ENCODE results near the gene CCT5.
A peak's percentile ranks its signal among the peaks of the same experiment; 100 is the strongest.

CCT5 gene

DNA sequence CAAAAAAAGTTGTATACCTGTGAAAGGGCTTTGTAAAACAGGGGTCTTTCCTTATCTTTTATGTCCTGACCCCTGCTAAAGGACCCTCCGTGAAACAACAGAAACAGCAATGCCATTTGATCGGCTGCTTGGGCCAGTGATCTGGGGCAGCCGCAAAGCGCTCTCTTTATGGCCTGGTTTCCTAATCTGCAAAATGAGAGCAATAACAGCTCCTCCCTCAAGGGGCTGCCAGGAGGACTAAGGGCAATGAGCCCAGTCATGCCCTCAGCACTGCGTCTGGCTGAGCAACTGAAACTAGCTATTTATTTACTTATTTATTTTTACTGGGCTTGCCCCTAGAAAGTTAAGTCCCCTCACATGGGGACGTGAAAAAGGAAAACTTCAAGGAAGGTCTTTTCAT, 39.3 kb downstream of the CCT5 start:
- ATAC-seq (ENCODE audit: low read depth), result no peak
- Histone ChIP-seq H3K36me3 (ENCODE audit: low read depth) (peaks cover 12% of the 10 kb centered on the region), H3K27ac (ENCODE audit: poor library complexity, severe bottlenecking) (no peak overlapping the region)

DNA sequence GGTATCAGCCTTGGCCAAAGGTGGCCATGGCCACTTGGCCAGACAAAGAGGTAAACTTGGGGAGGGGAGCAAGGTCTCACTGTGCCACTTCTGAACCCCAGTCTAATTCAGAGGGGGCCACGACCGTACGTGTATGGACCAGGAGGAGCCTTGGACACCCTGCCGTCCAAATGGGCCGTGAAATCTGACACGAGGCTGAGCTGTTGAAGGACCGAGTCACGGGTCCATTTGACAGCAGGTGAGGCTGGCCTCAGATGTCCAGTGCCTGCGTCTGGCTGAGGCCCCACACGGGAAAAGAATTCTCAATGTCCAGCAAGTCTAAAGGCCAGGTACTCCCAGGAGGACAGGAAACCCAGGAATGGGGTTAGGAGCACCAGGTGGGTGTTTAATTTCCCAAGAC, 39.9 kb downstream of the CCT5 start:
- Histone ChIP-seq H3K9me3 (ENCODE audit: severe bottlenecking) (no peaks in the 10 kb centered on the region), H3K4me3 (ENCODE audit: severe bottlenecking) (no peak overlapping the region), H3K27me3 (ENCODE audit: insufficient read depth, poor library complexity, severe bottlenecking) (no peaks in the 10 kb centered on the region), H3K36me3 (ENCODE audit: low read depth) (peaks cover 12% of the 10 kb centered on the region), H3K4me1 (ENCODE audit: insufficient read depth, poor library complexity, severe bottlenecking) (peaks cover 4% of the 10 kb centered on the region), H3K27ac (ENCODE audit: poor library complexity, severe bottlenecking) (no peak overlapping the region)
- TF ChIP-seq, protein P1, sequence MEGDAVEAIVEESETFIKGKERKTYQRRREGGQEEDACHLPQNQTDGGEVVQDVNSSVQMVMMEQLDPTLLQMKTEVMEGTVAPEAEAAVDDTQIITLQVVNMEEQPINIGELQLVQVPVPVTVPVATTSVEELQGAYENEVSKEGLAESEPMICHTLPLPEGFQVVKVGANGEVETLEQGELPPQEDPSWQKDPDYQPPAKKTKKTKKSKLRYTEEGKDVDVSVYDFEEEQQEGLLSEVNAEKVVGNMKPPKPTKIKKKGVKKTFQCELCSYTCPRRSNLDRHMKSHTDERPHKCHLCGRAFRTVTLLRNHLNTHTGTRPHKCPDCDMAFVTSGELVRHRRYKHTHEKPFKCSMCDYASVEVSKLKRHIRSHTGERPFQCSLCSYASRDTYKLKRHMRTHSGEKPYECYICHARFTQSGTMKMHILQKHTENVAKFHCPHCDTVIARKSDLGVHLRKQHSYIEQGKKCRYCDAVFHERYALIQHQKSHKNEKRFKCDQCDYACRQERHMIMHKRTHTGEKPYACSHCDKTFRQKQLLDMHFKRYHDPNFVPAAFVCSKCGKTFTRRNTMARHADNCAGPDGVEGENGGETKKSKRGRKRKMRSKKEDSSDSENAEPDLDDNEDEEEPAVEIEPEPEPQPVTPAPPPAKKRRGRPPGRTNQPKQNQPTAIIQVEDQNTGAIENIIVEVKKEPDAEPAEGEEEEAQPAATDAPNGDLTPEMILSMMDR (IDR thresholded peaks at IDR 0.05; ENCODE audit: poor library complexity, severe bottlenecking), result no peak
- ATAC-seq (ENCODE audit: low read depth), result no peak
- no peak for DNase-seq (ENCODE audit: low spot score)

More for the DNA sequence above, 39.3 kb downstream of the CCT5 start:
- Histone ChIP-seq H3K27me3 (ENCODE audit: insufficient read depth, poor library complexity, severe bottlenecking) (no peaks in the 10 kb centered on the region), H3K4me1 (ENCODE audit: insufficient read depth, poor library complexity, severe bottlenecking) (peaks cover 4% of the 10 kb centered on the region), H3K9me3 (ENCODE audit: severe bottlenecking) (no peaks in the 10 kb centered on the region), H3K4me3 (ENCODE audit: severe bottlenecking) (no peak overlapping the region)
- TF ChIP-seq, protein P1 (IDR thresholded peaks at IDR 0.05; ENCODE audit: poor library complexity, severe bottlenecking), result no peak
- DNase-seq (ENCODE audit: low spot score), result peak; percentile 19

DNA sequence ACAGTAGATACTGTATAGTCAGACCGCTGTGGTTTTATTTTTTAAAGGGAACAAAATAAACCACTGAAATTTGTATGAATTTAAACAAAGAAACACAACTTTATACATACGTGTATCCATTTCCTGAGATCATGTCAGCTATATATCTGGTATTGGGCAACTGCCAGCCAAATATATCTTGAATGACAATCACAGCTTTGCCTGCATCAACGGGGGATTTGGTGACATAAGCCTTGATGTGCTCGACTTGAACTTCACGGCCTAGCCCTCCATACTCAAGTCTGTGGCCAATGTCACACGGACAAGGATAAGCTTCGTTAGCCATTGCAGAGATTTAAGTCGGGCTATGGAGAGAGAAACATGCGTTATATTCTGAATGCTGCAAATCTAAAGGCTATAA, 40.4 kb downstream of the CCT5 start:
- TF ChIP-seq, protein P1 (IDR thresholded peaks at IDR 0.05; ENCODE audit: poor library complexity, severe bottlenecking), result no peak
- no peak for DNase-seq (ENCODE audit: low spot score)
- Histone ChIP-seq H3K4me1 (ENCODE audit: insufficient read depth, poor library complexity, severe bottlenecking) (peaks cover 4% of the 10 kb centered on the region), H3K9me3 (ENCODE audit: severe bottlenecking) (no peaks in the 10 kb centered on the region), H3K4me3 (ENCODE audit: severe bottlenecking) (no peak overlapping the region), H3K27ac (ENCODE audit: poor library complexity, severe bottlenecking) (no peak overlapping the region), H3K27me3 (ENCODE audit: insufficient read depth, poor library complexity, severe bottlenecking) (no peaks in the 10 kb centered on the region), H3K36me3 (ENCODE audit: low read depth) (peaks cover 12% of the 10 kb centered on the region)
- no peak for ATAC-seq (ENCODE audit: low read depth)

DNA sequence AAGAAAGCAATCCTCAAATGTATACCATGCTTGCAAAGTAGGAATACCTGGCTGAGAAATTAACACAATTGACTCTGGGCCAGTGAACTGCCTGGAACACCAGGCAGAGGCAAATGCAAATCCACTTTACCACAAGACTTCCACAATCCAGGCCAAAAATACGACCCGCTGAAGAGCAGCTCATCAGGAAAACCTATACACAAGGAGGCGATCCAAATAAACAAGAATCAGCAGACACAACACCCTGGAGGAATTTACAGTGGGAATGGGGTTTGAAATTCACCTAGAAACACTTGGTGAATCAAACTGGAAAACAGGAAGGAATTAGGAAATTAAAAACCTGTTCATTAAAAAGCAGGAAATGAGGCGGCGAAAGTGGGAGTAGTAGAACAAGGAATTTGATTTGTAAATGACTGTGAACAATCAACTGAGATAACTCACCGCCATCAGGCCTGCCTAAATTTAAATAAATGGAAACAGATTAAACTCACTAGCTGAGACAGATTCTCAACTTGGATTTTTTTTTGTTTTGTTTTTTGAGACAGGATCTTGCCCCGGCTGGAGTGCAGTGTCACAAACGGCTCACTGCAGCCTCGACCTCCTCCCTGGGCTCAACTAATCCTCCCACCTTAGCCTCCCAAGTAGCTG, 41.7 kb downstream of the CCT5 start:
- DNase-seq (ENCODE audit: low spot score), result no peak
- ATAC-seq (ENCODE audit: low read depth), result no peak
- H3K4me3 ChIP-seq (ENCODE audit: severe bottlenecking), result no peak overlapping the region
- TF ChIP-seq, protein P1 (IDR thresholded peaks at IDR 0.05; ENCODE audit: poor library complexity, severe bottlenecking), result no peak
- peaks cover 4% of the 10 kb centered on the region for H3K4me1 ChIP-seq (ENCODE audit: insufficient read depth, poor library complexity, severe bottlenecking)
- H3K36me3 ChIP-seq (ENCODE audit: low read depth), result peaks cover 7% of the 10 kb centered on the region; the same call in 1 of the 2 replicates
- no peaks in the 10 kb centered on the region for H3K27me3 ChIP-seq (ENCODE audit: insufficient read depth, poor library complexity, severe bottlenecking)
- H3K27ac ChIP-seq (ENCODE audit: poor library complexity, severe bottlenecking), result no peak overlapping the region
- H3K9me3 ChIP-seq (ENCODE audit: severe bottlenecking), result no peaks in the 10 kb centered on the region

DNA sequence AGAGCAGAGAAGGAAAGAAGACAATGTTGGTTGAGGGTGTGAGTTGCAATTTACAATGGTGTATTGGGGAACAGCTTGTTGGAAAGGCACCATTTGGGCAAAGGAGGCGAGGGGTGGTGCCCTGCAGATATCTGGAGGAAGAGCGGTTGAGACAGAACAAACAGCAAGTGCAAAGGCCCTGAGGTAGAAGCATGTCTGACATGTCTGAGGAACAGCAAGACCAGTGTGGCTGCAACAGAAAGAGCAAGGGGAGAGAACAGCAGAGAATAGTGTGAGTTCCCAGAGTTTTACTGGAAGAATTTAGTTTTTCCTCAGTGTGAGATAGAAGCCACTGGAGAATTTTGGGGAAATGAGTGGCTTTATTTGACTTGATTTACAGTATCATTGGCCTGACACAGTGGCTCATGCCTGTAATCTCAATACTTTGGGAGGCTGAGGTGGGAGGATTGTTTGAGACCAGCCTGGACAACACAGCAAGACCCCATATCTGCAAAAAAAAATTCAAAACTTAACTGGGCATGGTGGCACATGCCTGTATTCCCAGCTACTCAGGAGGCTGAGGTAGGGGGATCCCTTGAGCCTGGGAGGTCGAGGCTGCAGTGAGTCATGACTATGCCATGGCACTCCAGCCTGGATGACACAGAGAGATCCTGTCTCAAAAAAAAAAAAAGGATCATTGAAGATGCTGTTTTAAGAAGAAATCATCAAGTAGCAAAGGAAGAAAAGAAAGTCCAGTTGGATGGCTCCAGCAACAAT, 44.0 kb downstream of the CCT5 start:
- DNase-seq (ENCODE audit: low spot score), result no peak
- H3K27ac ChIP-seq (ENCODE audit: poor library complexity, severe bottlenecking), result no peak overlapping the region
- no peak overlapping the region for H3K4me3 ChIP-seq (ENCODE audit: severe bottlenecking)
- no peaks in the 10 kb centered on the region for H3K4me1 ChIP-seq (ENCODE audit: insufficient read depth, poor library complexity, severe bottlenecking)
- no peak for ATAC-seq (ENCODE audit: low read depth)
- TF ChIP-seq, protein P1 (IDR thresholded peaks at IDR 0.05; ENCODE audit: poor library complexity, severe bottlenecking), result no peak
- H3K27me3 ChIP-seq (ENCODE audit: insufficient read depth, poor library complexity, severe bottlenecking), result no peaks in the 10 kb centered on the region
- no peaks in the 10 kb centered on the region for H3K9me3 ChIP-seq (ENCODE audit: severe bottlenecking)
- peaks cover 6% of the 10 kb centered on the region; the same call in 1 of the 2 replicates for H3K36me3 ChIP-seq (ENCODE audit: low read depth)
